Midbrain (tissue), 1 donor: ENCODE measurements around the gene CDK6.

Experiments
- DNase-seq: peaks from one replicate; lab custom pipeline; 2025; lab: John Stamatoyannopoulos, UW

Gene CDK6

DNA sequence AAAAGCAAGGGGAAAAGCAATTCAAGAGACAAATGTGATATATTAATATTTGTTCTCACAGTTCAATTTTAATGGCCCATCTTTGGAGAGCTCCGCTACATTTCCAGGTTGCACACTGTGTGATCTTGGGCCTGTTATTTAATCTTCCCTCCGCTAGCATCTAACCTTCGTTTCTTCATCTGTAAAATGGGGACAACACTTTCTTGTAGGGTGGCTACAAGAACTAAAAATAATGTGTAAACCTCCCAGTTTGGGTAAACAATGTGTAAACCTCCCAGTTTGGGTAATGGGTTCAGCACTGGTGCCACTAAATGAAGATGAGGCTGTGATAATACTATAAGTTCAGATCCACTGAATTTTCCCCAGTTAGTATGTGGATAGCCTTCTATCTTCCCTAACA, 99.5 kb downstream of the CDK6 start:
- DNase-seq = no peak

DNA sequence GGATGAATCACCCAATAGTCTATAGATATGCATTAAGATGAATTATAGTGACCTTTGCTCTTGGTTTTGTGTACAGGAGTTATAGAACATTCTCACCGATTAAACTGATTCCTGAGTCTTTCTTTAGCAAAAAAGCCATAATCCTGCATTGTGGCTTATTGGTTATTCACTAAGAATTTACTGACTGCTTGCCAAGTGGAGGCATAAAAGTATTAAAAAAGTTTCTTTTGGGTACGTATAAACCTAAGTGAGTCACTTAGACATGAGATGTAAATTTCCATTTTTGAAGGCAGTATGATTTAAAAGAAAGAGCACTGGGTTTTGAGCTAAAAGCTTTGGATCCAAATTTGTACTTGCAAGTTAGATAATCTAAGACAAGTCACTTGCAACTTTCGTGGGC, 100.7 kb downstream of the CDK6 start:
- DNase-seq = no peak

GRCh38 chr7:92732316-92733036, 103.9 kb downstream of the CDK6 start:
- DNase-seq = no peak

DNA sequence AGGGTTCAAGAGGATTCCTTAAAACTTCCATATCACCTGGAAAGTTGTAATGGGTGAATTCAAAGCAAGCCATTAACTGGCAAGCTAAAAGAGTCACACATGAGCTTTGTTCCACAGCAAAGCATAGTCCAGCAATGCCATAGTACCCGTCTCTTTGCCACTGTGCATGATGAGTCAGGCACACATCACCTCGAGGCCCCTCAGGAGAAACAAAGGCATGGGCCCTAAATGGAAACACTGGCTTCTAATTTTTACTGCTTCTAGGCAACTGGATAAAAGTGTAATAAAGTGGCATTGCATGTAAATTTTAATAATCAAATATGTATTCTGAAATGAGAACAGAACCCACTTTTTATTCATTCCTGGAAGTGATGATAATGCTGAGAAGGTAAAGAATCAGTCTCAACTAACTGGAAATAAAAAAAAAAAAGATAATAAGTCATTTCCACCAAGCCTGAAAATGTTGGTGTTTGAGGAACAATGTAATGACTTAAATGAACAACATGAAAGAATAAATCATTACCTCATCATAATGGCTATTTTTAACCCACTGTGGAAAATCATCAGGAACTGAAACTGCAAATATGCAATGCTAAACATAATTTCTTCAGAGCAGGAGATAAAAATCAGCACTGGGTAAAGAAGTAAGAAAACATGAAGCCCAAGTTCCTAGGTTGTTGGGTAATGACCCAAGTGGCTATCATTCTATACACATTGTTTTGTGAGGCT, 104.9 kb downstream of the CDK6 start:
- no peak for DNase-seq

DNA sequence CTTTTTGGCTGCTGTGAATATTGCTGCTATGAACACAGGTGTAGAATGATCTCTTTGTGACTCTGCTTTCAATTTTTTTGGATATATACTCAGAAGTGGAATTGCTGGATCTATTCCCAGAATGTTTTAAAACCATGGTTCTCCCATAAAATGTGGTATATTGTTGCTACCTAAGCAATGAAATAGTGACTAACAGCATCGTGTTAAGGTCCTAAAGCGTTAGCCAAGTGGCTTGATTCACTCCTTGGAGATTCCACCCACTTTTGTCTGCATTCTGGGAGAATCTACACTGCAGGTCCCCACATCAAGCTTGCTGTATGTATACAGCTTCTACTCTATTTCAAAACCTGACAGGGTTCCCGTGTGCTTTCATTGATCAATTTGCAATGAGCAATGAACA, 105.6 kb downstream of the CDK6 start:
- DNase-seq = no peak

DNA sequence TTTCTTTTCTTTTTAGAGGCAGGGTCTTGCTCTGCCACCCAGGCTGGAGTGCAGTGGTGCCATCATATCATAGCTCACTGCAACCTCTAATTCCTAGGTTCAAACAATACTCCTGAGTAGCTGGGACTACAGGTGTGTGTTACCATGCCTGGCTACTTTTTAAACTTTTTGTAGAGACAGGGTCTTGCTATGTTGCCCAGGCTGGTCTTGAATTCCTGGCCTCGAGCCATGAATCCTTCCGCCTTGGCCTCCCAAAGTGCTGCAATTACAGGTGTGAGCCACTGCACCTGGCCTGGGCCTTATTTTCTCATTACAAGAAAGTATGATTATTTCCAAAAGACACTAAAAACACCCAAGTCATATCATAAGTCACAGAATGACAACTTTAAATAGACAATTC, 106.6 kb downstream of the CDK6 start:
- DNase-seq = no peak

DNA sequence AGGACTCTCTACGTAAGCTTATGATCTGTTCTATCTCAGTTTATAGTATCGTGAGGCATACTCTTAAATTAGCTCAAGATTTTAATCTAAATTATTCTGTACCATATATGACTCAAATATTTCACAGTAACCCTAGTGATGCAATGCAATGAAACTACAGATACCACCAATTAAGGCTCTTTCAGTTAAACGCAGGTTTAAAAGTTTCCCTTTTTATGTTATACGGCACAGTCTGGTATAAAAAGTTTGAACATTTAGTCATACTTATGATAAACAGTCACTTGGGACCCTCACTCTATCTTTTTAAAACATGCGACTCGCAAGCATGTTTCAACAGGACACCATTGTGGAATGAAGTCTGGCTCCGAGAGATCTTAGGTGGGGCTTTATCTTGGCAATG, 107.2 kb downstream of the CDK6 start:
- no peak for DNase-seq

DNA sequence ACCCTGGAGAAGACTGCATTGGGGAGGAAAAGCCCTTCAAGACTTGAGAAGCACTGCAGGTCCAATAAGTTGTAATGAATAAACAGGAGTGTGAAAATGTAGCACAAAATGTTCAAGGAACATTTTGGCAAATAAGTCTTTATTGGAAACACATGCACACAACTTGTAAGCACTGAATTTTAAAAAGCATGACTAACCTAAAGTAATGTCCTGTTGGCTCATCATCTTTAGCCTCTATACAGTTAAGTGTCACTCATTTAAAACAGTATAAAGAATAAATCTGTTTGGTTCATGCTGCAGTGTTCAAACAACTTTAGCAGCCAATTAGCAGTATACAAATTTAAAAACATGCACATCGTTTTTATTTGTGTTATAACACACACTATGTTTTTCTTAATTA, 108.6 kb downstream of the CDK6 start:
- DNase-seq = no peak

DNA sequence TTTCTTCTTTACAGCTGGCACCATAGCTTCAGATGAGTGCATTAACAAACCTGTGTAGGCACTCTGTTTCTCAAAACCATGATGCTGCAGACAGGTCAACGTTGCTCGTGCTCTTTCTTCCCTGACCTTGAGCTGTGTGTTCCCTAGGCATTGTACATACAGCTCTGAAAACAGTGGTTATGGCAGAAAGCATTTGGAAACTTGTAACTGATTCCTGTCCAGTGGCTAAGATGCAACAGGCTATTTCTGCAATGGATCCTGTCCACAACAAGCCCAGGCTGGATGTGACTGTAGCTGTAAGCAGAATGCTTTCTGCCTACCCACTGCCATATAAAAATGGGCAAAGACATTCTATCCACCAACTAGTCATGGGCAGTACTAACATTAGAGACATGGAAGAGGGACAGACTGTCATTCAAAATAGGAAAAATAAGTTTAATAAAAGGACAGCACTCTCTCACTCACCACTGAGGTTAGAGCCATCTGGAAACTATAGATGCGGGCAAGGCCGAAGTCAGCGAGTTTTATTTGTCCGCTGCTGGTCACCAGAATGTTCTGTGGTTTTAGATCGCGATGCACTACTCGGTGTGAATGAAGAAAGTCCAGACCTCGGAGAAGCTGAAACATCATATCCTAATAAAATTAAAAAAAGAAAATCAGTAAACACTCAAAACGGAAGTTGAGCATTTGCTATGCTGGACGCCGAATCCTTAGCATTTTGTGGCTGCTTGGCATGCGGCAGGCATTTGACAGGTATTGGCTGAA, 111.0 kb downstream of the CDK6 start:
- no peak for DNase-seq

GRCh38 chr7:92723943-92724342, 112.4 kb downstream of the CDK6 start:
- DNase-seq = no peak

DNA sequence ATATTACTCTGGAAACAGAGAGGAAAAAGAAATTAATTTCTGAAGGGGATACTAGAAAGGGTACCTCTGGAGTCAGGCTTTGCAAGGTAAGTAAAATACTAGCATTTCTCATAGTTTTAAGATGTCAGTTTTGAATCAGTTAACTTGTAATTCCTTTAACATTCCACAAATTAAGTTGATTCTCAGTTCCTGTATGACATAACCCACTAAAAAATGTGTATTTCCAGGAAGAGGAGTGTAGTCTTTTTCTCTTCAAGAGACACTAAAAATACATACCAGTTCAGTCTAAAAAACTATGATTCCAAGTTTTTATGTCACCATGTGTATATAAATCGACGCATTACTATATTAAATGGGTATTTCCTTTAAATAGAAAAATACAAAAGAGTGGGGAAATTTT, 113.2 kb downstream of the CDK6 start:
- no peak for DNase-seq

GRCh38 chr7:92722541-92722940, 113.8 kb downstream of the CDK6 start:
- no peak for DNase-seq

DNA sequence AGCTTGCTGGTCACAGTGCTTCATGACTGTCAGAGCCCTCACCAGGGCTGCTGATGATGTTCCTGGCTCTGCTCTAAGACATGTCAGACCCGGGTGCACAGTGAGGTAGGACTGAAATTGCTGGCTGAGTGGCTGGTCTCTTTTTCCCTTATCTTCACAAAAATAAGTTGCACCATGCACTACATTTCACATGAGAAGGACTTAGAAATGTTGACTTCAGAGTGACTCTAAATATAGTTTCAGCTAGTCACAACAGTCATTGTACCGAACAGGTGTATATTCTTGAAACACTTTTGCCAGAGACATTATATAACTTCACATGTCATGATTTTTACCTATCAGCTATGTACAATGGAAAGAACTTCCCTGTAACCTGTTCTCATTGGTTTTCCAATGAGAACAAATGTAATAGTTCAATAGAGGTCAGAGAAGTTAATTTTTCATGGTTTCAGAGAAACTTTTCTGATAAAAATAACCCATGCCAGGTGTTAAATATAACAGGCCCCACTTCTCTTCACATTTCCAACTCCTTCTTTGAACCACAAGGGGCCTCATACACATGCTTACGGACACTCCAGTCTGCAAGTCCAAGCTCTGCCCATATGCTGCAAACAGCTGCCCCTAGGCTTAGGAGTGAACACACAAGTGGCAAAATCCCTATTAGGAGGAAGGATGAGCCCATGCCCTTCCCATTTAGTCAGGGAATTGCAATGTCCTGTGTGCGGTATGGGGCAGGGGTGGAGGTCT, 115.6 kb downstream of the CDK6 start:
- no peak for DNase-seq

DNA sequence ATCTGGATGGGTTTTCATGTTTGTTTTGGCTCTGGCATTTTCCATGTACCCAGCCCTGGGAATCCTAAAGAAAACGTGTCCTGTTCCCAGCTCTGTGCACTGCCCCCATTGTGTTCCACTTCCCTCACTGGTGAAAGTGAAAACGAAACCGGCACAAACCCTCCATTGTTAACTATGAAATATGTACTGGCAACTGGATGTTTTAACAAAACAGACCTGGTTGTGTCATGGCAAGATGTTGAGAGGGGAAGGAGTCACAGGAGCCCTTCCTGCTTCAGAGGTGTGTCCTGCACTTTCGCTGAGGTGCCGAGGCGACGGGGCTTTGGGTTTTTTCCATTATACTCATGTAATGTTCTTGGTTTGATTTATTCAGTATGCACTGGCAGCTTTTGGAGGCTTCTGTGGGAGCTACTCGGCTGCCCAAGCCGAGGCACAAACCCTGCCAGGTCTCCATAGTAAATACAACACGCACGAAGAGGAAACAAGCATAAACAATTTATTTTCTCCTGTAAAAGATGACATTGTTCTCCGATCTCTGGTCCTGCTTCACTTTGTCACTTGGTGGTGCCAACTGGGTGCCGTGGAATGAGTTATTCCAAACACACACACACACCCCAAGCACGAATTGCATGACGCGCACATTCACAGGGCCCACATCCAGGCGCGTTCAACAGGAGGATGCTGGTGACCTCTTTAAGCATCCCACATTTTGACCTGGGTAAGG, 118.2 kb downstream of the CDK6 start:
- peak; percentile 76 for DNase-seq

DNA sequence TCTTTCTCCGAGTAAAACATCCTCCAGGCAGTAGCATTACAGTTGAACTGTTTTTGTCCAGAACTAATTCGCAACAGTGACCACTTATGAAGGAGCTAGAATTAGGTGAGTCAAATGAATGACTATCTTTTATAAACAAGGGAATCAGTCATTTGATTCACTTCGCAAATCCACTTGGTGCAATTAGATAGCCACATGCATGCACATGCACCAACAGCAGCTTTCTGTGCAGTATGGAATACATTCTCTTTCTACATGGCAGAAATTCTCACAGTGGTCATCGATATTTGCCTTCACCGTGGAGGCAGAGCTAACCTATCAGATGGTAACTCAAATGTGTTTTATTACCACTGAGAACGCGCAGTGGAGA, 118.8 kb downstream of the CDK6 start:
- DNase-seq = peak; percentile 38

- no peak for DNase-seq
Observed at GRCh38 chr7:92716825-92717580, 119.4 kb downstream of the CDK6 start.

DNA sequence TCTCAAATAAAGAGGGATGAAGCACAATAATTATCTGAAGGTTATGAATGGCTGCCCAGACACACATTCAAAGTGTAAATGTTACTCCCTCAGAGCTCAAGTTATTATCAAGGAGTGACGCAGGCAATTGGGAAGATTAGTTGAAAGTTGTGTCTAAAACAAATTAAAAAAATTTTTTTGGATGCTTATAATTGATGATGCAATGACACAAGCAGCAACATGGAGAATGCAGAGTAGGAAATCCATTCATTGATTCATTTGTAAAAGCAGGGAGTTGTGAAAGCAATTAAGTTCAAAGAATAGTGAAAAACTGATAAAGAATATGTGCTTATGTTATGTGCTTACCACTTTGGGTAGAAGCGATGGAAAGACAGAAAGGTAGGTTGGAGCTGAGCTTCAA, 120.4 kb downstream of the CDK6 start:
- DNase-seq = no peak

- no peak for DNase-seq
Observed at GRCh38 chr7:92714767-92715166, 121.6 kb downstream of the CDK6 start.

GRCh38 chr7:92714280-92714679, 122.1 kb downstream of the CDK6 start:
- no peak for DNase-seq

- DNase-seq = no peak
Observed at GRCh38 chr7:92709912-92710311, 126.5 kb downstream of the CDK6 start.

GRCh38 chr7:92709150-92709549, 127.2 kb downstream of the CDK6 start:
- no peak for DNase-seq
